GM12865 (cell line): Measurements from ENCODE around the gene ESYT2.
"Not testable (repeated sequence)": the region's sequence is repeated elsewhere in the genome, so short reads cannot be mapped to it uniquely, and the experiment has no call there.

Experiments
- DNase-seq: peaks from one replicate; pipeline ENCODE4 v3.0.0; 2010; ENCODE audit warnings: low read depth
- H3K4me3 ChIP-seq: 2 replicates; pipeline ENCODE4 v1.5.1; 2011; ENCODE audit warnings: mild to moderate bottlenecking, low read depth, low read length, control low read depth
- TF ChIP-seq, protein P1 (sequence below): IDR thresholded peaks from 2 replicates; pipeline ENCODE4 v1.5.1; 2011; ENCODE audit warnings: low read length, control low read depth, low read depth, inconsistent platforms; ENCODE audit not compliant: insufficient read depth; ENCODE audit errors: missing control alignments

ESYT2 gene

DNA sequence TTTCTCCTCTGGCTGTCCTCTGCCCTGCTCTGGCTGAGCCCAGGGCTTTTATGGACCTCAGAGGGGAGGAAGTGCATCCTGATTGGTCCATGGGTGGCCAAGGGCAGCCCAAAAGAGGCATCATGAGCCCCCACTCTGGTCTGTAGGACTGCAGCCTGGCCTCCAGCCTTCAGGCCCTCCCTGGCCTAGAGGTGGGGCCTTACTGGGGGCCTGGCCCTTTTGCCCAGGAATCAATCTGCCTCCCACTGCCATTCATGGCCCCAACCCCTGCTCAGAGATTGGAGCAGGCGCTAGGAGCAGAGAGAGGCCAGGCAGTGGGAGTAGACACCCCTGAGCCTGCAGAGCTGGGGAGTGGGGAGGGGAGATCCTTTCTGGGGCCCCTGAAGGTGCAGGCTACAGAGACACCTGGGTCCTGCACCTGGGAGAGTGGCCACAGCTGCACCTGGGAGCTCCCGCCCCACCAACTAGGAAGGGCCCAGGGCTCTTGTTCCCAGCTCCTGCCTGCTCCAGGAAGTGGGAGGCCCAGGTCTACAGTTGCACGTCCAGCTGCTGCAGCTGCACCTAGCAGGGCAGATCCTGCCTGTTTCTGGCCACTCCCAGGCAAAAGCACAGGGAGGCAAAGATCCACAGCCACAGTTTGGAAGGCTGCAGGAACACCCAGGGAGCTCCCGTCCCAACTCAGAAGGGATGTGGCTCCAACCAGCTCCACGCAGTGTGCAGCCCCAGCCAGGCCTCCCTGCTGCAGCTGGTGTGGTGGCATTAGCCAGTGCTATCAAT, 20.6 kb upstream of the ESYT2 start:
- H3K4me3 ChIP-seq, result no peak overlapping the region
- TF ChIP-seq, protein P1, sequence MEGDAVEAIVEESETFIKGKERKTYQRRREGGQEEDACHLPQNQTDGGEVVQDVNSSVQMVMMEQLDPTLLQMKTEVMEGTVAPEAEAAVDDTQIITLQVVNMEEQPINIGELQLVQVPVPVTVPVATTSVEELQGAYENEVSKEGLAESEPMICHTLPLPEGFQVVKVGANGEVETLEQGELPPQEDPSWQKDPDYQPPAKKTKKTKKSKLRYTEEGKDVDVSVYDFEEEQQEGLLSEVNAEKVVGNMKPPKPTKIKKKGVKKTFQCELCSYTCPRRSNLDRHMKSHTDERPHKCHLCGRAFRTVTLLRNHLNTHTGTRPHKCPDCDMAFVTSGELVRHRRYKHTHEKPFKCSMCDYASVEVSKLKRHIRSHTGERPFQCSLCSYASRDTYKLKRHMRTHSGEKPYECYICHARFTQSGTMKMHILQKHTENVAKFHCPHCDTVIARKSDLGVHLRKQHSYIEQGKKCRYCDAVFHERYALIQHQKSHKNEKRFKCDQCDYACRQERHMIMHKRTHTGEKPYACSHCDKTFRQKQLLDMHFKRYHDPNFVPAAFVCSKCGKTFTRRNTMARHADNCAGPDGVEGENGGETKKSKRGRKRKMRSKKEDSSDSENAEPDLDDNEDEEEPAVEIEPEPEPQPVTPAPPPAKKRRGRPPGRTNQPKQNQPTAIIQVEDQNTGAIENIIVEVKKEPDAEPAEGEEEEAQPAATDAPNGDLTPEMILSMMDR, result no peak
- DNase-seq, result no peak

DNA sequence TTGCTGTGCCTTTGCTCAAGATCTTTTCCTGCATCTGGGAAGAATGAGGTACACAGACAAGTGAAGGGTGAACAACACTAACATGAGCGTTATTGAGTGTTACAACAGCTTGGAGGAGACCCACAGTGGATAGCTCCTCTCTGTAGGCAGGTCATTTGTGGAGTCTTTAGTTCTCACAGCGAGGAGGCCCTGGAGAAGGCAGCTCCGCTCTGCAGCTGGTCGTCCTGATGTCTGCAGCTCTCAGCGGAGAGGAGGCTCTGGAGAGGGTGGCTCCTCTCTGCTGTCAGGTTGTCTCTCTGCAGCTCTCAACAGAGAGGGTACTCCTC, 20.1 kb upstream of the ESYT2 start:
- no peak overlapping the region for H3K4me3 ChIP-seq
- no peak for DNase-seq
- TF ChIP-seq, protein P1, result no peak

DNA sequence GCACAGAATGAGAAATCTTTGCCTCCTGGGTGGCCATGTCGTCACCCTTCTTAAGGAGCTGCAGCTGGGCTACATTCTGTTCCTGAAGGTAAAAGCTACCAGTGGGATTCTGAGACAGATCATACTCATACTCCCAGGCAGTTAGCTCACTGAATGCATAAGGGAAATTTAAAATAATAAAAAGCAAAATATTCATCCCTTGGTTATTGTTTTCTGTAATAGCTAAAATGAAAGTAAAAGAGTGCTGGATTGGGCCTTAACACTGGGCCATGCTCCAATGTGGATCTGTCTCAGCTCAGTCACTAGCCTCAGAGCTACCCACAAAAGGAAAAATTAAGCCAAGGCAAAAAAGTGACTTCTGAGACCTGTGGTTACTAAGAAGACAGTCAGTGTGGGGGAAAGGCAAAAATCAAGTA, 18.1 kb upstream of the ESYT2 start:
- TF ChIP-seq, protein P1, result no peak
- no peak overlapping the region for H3K4me3 ChIP-seq
- DNase-seq, result no peak

DNA sequence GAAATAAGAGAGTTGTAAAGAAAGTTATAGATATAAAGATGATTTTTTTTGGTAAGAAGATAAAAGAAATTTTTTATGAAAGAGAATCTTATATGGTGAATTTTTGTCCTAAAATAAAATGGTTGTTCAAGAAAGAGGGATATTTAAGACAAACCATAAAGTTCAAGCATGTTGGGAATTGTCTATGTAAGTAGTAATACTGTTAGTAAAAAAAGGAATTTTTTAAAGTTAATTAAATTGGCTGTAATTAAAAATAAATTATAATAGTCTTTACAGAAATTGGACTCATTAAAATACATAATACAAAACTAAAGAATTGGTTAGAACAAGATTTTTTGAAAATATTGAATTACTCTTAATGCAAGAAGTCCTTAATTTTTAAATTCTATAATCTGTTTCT, 17.0 kb upstream of the ESYT2 start:
- no peak overlapping the region for H3K4me3 ChIP-seq
- TF ChIP-seq, protein P1, result no peak
- DNase-seq, result no peak

DNA sequence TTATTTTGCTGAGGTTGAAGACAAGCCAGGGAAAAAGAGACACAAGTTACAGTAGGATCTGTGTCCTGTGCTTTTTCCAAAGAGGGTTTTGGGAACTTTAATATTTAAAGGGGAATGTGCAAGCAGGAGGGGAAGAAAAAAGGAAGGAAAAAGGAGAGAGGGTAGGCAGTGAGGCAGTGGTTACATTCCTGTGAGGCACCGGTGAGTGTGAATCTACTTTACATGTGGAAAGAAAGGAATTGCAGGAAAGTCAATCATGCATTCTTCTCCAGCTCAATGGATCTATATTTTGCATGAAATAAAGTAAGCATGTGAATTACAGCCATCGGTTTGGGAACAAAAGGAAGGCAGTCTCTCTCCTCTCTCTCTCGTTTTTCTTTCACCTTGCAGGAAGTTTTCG, 14.5 kb upstream of the ESYT2 start:
- DNase-seq, result no peak
- no peak overlapping the region for H3K4me3 ChIP-seq

DNA sequence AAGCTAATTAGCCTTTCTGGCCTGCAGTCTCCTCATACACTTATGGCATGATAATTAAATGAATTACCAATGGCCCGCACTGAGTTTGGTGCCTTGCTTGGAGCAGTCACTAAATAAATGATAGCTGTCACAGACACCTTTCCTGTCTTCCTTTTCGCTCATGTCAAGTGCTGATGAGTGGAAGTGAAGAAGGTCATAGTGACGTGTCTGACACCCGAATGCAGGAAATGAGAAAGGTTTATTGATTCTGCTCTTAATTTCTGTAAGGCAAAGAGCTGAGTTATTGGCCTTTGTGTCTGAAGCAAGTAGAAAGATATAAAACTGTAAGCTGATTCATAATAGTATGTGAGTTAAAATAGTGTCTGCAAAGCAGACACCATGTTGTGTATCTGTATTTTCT, 13.2 kb upstream of the ESYT2 start:
- no peak overlapping the region for H3K4me3 ChIP-seq
- TF ChIP-seq, protein P1, result no peak
- DNase-seq, result no peak

More for the DNA sequence above, 14.5 kb upstream of the ESYT2 start:
- TF ChIP-seq, protein P1, result no peak

DNA sequence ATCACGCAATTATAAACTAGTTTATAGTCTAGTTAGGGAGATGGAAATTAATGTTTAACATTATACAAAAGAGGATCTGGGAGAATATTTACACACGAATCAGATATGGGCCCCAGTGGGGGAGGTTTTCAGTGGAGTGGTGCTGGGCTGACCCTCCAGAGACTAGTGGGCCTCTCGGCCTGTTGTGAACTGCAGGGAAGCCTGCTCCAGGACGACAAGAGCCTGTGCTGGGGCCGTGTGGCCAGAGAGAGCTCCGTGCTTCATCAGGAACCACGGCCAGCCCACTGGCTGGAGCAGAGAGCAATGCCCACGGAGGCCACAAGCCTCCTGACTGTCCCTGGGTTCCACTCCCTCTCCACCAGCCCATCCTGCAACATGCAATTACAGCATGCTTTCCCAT, 11.3 kb upstream of the ESYT2 start:
- TF ChIP-seq, protein P1, result no peak
- H3K4me3 ChIP-seq, result no peak overlapping the region
- no peak for DNase-seq

DNA sequence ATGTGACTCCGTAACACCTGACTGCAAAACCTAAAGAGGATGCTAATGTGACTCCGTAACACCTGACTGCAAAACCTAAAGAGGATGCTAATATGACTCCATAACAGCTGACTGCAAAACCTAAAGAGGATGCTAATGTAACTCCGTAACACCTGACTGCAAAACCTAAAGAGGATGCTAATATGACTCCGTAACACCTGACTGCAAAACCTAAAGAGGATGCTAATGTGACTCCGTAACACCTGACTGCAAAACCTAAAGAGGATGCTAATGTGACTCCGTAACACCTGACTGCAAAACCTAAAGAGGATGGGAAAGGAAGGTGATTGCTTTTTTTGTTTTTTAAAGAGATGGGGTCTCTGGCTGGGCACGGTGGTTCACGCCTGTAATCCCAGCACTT, 9.9 kb upstream of the ESYT2 start:
- H3K4me3 ChIP-seq, result not testable (repeated sequence)
- peak; percentile 35 for DNase-seq
